Measurements from ENCODE around the gene MAP2K3. TPM values are rescaled to one million over a fixed set of nuclear protein-coding genes. Genes with fewer than 3 reads are reported as not detected.

Gene MAP2K3
- total RNA-seq, 1 experiment from 2014 or later = 39.7 TPM

GRCh38 chr17:21280081-21280518 lies 4.4 kb upstream of the MAP2K3 start:
- peak; percentile 34 for ATAC-seq
- POLR2A ChIA-PET = no interaction called here
- no peak overlapping the region for H3K4me3 Mint-ChIP-seq

More at GRCh38 chr17:21280081-21280518, 4.4 kb upstream of the MAP2K3 start:
- Mint-ChIP-seq H3K27me3 (ENCODE audit: low read depth) (peaks cover 68% of the 10 kb centered on the region), H3K27ac (no peak overlapping the region), H3K36me3 (no peaks in the 10 kb centered on the region), H3K4me1 (peaks cover 6% of the 10 kb centered on the region), H3K9me3 (no peaks in the 10 kb centered on the region)
- peak; percentile 94 for DNase-seq (ENCODE audit: low spot score)
- CTCF ChIA-PET = interaction anchor here (0.6 to 2.4 kb wide), 22 partner anchors 10 to 287 kb away, joined by 3 to 17 read pairs (median 4); partner anchors contain the start of gene KCNJ12
- no peak for TF ChIP-seq MLX (CRISPR knock-in tag; IDR thresholded peaks at IDR 0.05)
- no peak for TF ChIP-seq ZNF423 (CRISPR knock-in tag; IDR thresholded peaks at IDR 0.05)
- TF ChIP-seq, protein P1, sequence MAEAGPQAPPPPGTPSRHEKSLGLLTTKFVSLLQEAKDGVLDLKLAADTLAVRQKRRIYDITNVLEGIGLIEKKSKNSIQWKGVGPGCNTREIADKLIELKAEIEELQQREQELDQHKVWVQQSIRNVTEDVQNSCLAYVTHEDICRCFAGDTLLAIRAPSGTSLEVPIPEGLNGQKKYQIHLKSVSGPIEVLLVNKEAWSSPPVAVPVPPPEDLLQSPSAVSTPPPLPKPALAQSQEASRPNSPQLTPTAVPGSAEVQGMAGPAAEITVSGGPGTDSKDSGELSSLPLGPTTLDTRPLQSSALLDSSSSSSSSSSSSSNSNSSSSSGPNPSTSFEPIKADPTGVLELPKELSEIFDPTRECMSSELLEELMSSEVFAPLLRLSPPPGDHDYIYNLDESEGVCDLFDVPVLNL (CRISPR knock-in tag; IDR thresholded peaks at IDR 0.05; ENCODE audit: borderline replicate concordance, low read depth) = no peak
- TF ChIP-seq ZNF121 (CRISPR knock-in tag; IDR thresholded peaks at IDR 0.05) = no peak
- TF ChIP-seq, protein P2, sequence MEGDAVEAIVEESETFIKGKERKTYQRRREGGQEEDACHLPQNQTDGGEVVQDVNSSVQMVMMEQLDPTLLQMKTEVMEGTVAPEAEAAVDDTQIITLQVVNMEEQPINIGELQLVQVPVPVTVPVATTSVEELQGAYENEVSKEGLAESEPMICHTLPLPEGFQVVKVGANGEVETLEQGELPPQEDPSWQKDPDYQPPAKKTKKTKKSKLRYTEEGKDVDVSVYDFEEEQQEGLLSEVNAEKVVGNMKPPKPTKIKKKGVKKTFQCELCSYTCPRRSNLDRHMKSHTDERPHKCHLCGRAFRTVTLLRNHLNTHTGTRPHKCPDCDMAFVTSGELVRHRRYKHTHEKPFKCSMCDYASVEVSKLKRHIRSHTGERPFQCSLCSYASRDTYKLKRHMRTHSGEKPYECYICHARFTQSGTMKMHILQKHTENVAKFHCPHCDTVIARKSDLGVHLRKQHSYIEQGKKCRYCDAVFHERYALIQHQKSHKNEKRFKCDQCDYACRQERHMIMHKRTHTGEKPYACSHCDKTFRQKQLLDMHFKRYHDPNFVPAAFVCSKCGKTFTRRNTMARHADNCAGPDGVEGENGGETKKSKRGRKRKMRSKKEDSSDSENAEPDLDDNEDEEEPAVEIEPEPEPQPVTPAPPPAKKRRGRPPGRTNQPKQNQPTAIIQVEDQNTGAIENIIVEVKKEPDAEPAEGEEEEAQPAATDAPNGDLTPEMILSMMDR (IDR thresholded peaks at IDR 0.05) = peak; percentile 94
- no peak for TF ChIP-seq TEAD4 (CRISPR knock-in tag; IDR thresholded peaks at IDR 0.05)
- TF ChIP-seq, protein P3, sequence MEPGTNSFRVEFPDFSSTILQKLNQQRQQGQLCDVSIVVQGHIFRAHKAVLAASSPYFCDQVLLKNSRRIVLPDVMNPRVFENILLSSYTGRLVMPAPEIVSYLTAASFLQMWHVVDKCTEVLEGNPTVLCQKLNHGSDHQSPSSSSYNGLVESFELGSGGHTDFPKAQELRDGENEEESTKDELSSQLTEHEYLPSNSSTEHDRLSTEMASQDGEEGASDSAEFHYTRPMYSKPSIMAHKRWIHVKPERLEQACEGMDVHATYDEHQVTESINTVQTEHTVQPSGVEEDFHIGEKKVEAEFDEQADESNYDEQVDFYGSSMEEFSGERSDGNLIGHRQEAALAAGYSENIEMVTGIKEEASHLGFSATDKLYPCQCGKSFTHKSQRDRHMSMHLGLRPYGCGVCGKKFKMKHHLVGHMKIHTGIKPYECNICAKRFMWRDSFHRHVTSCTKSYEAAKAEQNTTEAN (CRISPR knock-in tag; IDR thresholded peaks at IDR 0.05) = 0 out of 2 replicates have a peak, but pooled peaks have one; percentile 38
- TF ChIP-seq RELA (CRISPR knock-in tag; IDR thresholded peaks at IDR 0.05; ENCODE audit: borderline replicate concordance) = no peak
- TF ChIP-seq PRRX2 (CRISPR knock-in tag; IDR thresholded peaks at IDR 0.05) = no peak
- no peak for TF ChIP-seq ATF2 (CRISPR knock-in tag; IDR thresholded peaks at IDR 0.05; ENCODE audit: borderline replicate concordance, low read depth)
- no peak for TF ChIP-seq ZNF396 (CRISPR knock-in tag; IDR thresholded peaks at IDR 0.05; ENCODE audit: borderline replicate concordance)
- TF ChIP-seq, protein P4, sequence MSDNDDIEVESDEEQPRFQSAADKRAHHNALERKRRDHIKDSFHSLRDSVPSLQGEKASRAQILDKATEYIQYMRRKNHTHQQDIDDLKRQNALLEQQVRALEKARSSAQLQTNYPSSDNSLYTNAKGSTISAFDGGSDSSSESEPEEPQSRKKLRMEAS (CRISPR knock-in tag; IDR thresholded peaks at IDR 0.05) = peak; percentile 77; the same call in 1 of the 2 replicates
- no peak for TF ChIP-seq CREB1 (CRISPR knock-in tag; IDR thresholded peaks at IDR 0.05)
- no peak for TF ChIP-seq JAZF1 (CRISPR knock-in tag; IDR thresholded peaks at IDR 0.05)
- peak; percentile 40 for TF ChIP-seq USF2 (CRISPR knock-in tag; IDR thresholded peaks at IDR 0.05)
- no peak for TF ChIP-seq GTF2I (CRISPR knock-in tag; conservative IDR thresholded peaks at IDR 0.05)
- TF ChIP-seq CREM (CRISPR knock-in tag; IDR thresholded peaks at IDR 0.05) = no peak
- TF ChIP-seq FOXP4 (CRISPR knock-in tag; IDR thresholded peaks at IDR 0.05) = 0 out of 2 replicates have a peak, but pooled peaks have one; percentile 65
- no peak for TF ChIP-seq ZNF317 (CRISPR knock-in tag; IDR thresholded peaks at IDR 0.05; ENCODE audit: borderline replicate concordance, low read depth)

All from WTC11 (cell line).